ENCODE results near the gene HABP4.

HABP4 gene

DNA sequence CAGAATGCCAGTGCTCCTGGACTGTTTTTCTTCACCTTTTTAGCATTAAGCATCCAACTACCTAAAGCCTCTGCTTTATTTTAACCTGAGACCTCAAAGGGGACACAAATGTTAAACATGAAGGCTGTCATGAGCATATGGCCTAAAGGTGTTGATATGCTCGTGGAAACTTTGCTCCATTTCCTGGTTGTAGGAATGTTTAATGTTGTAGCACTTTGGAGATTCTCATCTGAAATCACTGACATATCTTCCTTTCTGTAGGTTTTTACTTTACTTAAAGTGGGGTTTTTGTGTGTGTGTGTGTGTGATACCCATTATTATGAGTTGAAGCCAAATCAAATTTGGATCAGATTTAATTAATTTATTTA is 37.0 kb downstream of the HABP4 start:
- Histone ChIP-seq H3K27me3 (ENCODE audit: control insufficient read depth, insufficient read depth, low read length, poor library complexity, severe bottlenecking) (no peaks in the 10 kb centered on the region), H3K36me3 (ENCODE audit: control insufficient read depth, insufficient read depth, low read length) (peaks cover 7% of the 10 kb centered on the region), H3K4me1 (ENCODE audit: control insufficient read depth, insufficient read depth, low read length) (no peaks in the 10 kb centered on the region), H3K9me3 (ENCODE audit: control insufficient read depth, low read length) (no peaks in the 10 kb centered on the region), H3K4me3 (ENCODE audit: insufficient read depth, low read depth, low read length) (no peak overlapping the region), H3K27ac (ENCODE audit: insufficient read depth, low read depth, low read length, poor library complexity, severe bottlenecking) (no peak overlapping the region)
- 74 to 94% methylated on average over 1 of the region's 1 CpG for WGBS, 2 experiments

DNA sequence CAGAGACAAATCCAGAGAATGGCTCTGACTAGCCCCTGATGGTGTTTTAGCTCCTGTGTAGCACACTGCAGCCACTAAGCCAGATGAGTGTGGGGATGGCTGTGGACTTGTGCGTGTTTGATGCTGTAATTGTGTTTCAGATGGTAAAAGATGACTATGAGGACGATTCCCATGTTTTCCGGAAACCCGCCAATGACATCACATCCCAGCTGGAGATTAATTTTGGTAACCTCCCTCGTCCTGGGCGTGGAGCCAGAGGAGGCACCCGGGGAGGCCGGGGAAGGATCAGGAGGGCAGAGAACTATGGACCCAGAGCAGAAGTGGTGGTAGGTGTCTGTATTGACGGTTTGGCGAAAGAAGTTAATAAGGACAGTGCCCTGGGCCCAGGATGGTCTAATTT is 38.0 kb downstream of the HABP4 start:
- Histone ChIP-seq H3K27ac (ENCODE audit: insufficient read depth, low read depth, low read length, poor library complexity, severe bottlenecking) (no peak overlapping the region), H3K4me3 (ENCODE audit: insufficient read depth, low read depth, low read length) (no peak overlapping the region), H3K9me3 (ENCODE audit: control insufficient read depth, low read length) (no peaks in the 10 kb centered on the region), H3K4me1 (ENCODE audit: control insufficient read depth, insufficient read depth, low read length) (no peaks in the 10 kb centered on the region), H3K27me3 (ENCODE audit: control insufficient read depth, insufficient read depth, low read length, poor library complexity, severe bottlenecking) (no peaks in the 10 kb centered on the region), H3K36me3 (ENCODE audit: control insufficient read depth, insufficient read depth, low read length) (peaks cover 7% of the 10 kb centered on the region)
- 95% methylated on average over 10 of the region's 10 CpGs for WGBS, 2 experiments

DNA sequence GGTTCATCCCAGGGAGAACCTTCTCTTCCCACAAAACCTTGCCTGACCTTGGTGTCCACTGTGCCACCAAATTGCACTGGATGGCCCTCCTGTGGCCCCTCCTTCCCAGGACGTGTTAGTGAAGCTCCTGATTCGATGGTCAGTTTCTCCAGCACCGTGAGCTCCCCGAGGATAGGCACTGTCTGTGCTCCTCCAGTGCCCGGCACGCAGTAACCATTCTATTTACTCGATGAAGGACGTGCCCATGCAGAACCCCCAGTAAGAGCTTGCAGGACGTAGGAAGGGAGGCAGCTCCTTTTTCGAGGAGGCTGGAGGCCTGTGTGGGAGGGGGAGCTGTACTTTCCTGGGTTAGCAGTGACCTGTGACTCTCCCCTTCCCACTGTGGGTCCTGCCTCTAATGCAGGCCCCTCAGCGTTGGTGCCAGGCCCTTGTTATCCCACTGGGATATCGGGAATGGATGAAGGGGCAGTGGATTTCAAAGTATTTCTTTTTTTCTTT is 39.6 kb downstream of the HABP4 start:
- no peaks in the 10 kb centered on the region for H3K27me3 ChIP-seq (ENCODE audit: control insufficient read depth, insufficient read depth, low read length, poor library complexity, severe bottlenecking)

DNA sequence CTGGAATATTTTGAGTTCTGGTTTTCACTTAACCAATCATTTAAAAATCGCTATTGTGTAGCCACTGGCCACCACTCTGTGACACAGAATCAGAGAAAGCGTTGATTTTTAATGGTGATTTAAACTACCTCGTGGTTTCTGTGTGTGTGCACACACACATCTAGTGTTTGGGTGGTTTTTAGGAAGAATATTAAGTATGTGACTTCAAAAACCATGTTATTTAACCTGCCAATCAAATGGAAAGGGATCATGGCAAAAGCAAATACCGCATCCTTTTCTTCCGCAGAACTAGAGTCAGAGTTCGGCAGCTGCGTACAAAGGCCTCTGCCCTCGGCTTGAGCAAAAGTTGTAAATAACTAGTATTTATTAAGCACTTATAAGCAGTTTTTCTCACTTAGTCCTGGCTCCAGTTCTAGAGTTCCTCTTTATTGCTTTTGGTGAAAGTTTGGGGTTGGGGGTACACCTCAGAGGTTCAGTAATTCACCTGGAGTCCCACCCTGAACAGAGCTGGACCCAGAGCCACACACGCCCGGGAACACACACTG is 40.6 kb downstream of the HABP4 start:
- WGBS, 2 experiments = 95 to 98% methylated on average over 9 to 10 of the region's 10 CpGs
- Histone ChIP-seq H3K9me3 (ENCODE audit: control insufficient read depth, low read length) (no peaks in the 10 kb centered on the region), H3K27me3 (ENCODE audit: control insufficient read depth, insufficient read depth, low read length, poor library complexity, severe bottlenecking) (no peaks in the 10 kb centered on the region), H3K27ac (ENCODE audit: insufficient read depth, low read depth, low read length, poor library complexity, severe bottlenecking) (no peak overlapping the region), H3K4me3 (ENCODE audit: insufficient read depth, low read depth, low read length) (no peak overlapping the region), H3K36me3 (ENCODE audit: control insufficient read depth, insufficient read depth, low read length) (peaks cover 7% of the 10 kb centered on the region), H3K4me1 (ENCODE audit: control insufficient read depth, insufficient read depth, low read length) (no peaks in the 10 kb centered on the region)

More for the DNA sequence above, 39.6 kb downstream of the HABP4 start:
- Histone ChIP-seq H3K4me1 (ENCODE audit: control insufficient read depth, insufficient read depth, low read length) (no peaks in the 10 kb centered on the region), H3K4me3 (ENCODE audit: insufficient read depth, low read depth, low read length) (no peak overlapping the region), H3K36me3 (ENCODE audit: control insufficient read depth, insufficient read depth, low read length) (peaks cover 7% of the 10 kb centered on the region), H3K9me3 (ENCODE audit: control insufficient read depth, low read length) (no peaks in the 10 kb centered on the region), H3K27ac (ENCODE audit: insufficient read depth, low read depth, low read length, poor library complexity, severe bottlenecking) (no peak overlapping the region)
- 90 to 94% methylated on average over 12 of the region's 12 CpGs for WGBS, 2 experiments

DNA sequence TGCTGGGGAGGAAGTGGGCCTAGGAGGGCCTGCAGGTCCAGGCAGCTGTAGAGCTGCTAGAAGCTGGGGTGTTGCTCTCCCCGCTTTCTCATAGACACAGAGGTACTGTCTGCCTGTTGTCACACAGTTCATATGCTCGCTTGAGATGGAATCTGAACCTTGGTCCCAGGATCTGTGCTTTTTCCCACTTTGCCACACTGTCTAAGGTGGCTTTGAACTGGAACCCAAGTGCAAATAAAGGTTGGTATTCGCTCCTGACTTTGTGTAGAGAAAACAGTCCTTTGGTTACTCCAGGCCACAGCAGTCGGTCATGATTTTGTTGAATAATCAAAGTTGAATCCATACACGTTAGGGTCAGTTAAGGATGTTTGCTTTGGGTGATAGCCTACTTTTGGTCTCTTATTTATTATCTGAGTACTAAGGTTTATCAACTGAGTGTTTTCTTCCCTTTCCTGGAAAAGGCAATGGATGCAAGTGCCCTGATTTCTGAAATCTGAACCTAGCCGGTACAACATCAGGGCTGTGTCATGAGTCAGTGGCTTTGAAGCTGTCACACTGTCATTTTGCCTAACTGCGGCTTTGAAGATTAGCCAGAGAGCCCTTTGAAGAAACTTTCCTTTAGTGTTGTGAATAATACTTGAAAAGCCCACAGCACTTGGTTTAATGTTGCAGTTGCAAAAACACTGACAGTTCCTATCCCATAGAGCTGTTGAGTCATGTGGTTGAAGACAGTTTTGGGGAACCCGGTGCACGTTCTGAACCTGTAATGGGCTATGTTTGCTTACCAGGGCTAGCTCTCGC is 41.3 kb downstream of the HABP4 start:
- 95 to 96% methylated on average over 10 of the region's 10 CpGs for WGBS, 2 experiments
- H3K27ac ChIP-seq (ENCODE audit: insufficient read depth, low read depth, low read length, poor library complexity, severe bottlenecking) = no peak overlapping the region

DNA sequence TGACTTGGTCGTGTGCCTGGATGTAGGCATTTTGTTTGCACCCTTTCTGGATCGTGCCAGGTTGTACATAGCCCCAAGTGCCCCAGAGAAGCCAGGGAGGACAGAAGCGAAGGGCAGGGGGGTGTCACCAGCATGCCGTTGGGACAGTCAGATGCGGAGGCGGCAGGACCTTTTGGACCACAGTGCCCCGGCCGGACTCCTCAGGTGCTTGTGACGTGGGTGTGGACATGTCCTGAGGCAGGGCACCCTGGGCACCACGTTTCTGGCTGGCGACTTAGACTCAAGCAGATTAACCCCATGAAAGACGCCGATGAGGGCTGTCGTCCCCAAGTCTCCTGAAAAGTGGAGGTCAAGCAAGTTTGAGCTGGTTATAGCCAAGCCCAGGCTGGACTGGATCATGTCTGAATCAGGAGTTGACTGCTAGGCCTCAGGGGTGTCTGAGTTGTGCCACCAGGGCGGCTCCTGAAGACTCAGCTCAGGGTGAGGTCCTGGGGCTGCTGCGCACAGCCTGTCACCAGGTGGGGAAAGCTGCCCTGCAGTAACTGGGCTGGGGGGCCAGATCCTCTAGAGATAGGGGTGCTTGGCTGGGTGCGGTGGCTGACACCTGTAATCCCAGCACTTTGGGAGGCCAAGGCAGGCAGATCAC is 42.0 kb downstream of the HABP4 start:
- WGBS, 2 experiments = 95% methylated on average over 17 of the region's 17 CpGs

More for the DNA sequence above, 41.3 kb downstream of the HABP4 start:
- Histone ChIP-seq H3K9me3 (ENCODE audit: control insufficient read depth, low read length) (no peaks in the 10 kb centered on the region), H3K4me3 (ENCODE audit: insufficient read depth, low read depth, low read length) (no peak overlapping the region), H3K27me3 (ENCODE audit: control insufficient read depth, insufficient read depth, low read length, poor library complexity, severe bottlenecking) (no peaks in the 10 kb centered on the region), H3K4me1 (ENCODE audit: control insufficient read depth, insufficient read depth, low read length) (no peaks in the 10 kb centered on the region), H3K36me3 (ENCODE audit: control insufficient read depth, insufficient read depth, low read length) (peaks cover 7% of the 10 kb centered on the region)

DNA sequence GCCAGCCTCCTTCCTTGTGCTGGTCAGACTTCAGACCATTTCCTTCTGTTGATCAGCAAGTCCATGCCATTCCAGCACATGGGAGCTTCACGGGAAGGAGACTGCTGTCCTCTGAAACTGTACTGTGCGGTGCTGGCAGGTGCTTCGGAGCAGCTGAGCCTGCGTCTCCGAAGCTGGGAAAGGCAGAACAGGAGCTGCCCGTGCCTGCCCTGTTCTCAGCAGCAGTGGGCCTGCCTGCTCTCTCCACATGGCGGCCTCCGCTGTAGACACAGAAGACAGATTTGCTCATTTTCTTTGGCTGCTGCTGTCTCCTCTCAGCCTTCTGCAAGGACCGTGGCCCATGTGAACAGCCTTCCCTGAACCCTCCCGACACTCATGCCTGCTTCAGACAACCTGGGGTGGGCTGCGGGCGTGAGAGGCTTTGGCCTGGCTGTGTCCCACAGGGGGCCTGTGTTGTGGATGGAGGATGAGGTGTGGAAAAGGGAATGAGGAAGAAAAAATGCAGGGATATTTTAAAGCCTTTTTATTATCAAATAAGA is 43.1 kb downstream of the HABP4 start:
- H3K9me3 ChIP-seq (ENCODE audit: control insufficient read depth, low read length) = no peaks in the 10 kb centered on the region
- H3K27me3 ChIP-seq (ENCODE audit: control insufficient read depth, insufficient read depth, low read length, poor library complexity, severe bottlenecking) = no peaks in the 10 kb centered on the region
- H3K4me1 ChIP-seq (ENCODE audit: control insufficient read depth, insufficient read depth, low read length) = no peaks in the 10 kb centered on the region
- H3K36me3 ChIP-seq (ENCODE audit: control insufficient read depth, insufficient read depth, low read length) = peaks cover 7% of the 10 kb centered on the region
- H3K27ac ChIP-seq (ENCODE audit: insufficient read depth, low read depth, low read length, poor library complexity, severe bottlenecking) = no peak overlapping the region
- 92 to 94% methylated on average over 12 of the region's 12 CpGs for WGBS, 2 experiments
- H3K4me3 ChIP-seq (ENCODE audit: insufficient read depth, low read depth, low read length) = no peak overlapping the region

More for the DNA sequence above, 42.0 kb downstream of the HABP4 start:
- Histone ChIP-seq H3K27ac (ENCODE audit: insufficient read depth, low read depth, low read length, poor library complexity, severe bottlenecking) (no peak overlapping the region), H3K27me3 (ENCODE audit: control insufficient read depth, insufficient read depth, low read length, poor library complexity, severe bottlenecking) (no peaks in the 10 kb centered on the region), H3K9me3 (ENCODE audit: control insufficient read depth, low read length) (no peaks in the 10 kb centered on the region), H3K4me3 (ENCODE audit: insufficient read depth, low read depth, low read length) (no peak overlapping the region), H3K36me3 (ENCODE audit: control insufficient read depth, insufficient read depth, low read length) (peaks cover 7% of the 10 kb centered on the region), H3K4me1 (ENCODE audit: control insufficient read depth, insufficient read depth, low read length) (no peaks in the 10 kb centered on the region)

DNA sequence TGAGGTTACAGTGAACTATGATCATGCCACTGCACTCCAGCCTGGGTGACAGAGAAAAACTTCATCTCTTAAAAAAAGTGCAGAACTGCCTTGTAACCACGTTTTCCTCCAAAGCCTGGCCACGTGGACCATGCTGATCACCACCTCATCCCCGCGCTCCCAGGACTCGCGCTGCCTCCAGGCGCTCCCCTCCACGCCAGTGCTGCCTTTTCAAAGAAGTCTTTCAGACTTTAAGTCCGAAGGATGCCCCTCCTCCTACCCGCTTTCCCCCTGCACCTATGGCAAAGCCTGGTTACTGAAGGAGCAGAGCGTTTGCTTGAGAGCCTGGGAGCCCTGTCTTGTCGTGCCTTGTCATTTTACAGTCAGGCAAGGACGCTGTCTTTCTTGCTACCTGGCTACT is 43.8 kb downstream of the HABP4 start:
- Histone ChIP-seq H3K4me1 (ENCODE audit: control insufficient read depth, insufficient read depth, low read length) (peaks cover 3% of the 10 kb centered on the region), H3K4me3 (ENCODE audit: insufficient read depth, low read depth, low read length) (no peak overlapping the region), H3K27ac (ENCODE audit: insufficient read depth, low read depth, low read length, poor library complexity, severe bottlenecking) (no peak overlapping the region), H3K9me3 (ENCODE audit: control insufficient read depth, low read length) (no peaks in the 10 kb centered on the region), H3K36me3 (ENCODE audit: control insufficient read depth, insufficient read depth, low read length) (peaks cover 4% of the 10 kb centered on the region), H3K27me3 (ENCODE audit: control insufficient read depth, insufficient read depth, low read length, poor library complexity, severe bottlenecking) (no peaks in the 10 kb centered on the region)
- 81 to 83% methylated on average over 13 of the region's 13 CpGs for WGBS, 2 experiments

DNA sequence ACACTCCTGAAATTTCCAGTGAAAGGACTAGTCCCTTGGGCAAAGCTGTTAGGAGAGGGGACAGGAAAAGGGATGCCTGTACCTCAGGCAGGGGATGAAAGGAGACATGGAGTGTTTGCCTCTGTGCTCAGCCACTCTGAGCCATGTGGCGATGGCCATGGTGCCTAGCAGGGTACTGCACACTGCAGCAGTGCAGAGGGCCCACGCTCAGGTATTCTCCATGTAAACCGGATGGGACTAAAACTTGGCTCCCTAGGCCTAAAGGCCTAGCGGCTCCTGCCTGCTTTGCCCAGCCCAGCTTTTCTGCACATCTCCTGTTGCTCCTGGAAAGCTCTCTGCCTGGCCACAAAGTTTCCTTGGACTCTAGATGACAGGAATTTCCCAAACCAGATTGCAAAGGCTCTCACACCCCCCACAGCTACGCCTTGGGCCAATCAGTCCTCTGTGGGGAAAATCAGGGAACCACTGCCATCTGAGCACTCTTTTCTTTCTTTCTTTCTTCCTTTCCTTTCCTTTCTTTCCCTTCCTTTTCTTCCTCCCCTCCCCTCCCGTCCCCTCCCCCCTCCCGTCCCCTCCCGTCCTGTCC is 44.3 kb downstream of the HABP4 start:
- H3K4me1 ChIP-seq (ENCODE audit: control insufficient read depth, insufficient read depth, low read length) = peaks cover 8% of the 10 kb centered on the region
- H3K36me3 ChIP-seq (ENCODE audit: control insufficient read depth, insufficient read depth, low read length) = peaks cover 3% of the 10 kb centered on the region
- 84 to 91% methylated on average over 5 to 6 of the region's 8 CpGs for WGBS, 2 experiments
- no peaks in the 10 kb centered on the region for H3K27me3 ChIP-seq (ENCODE audit: control insufficient read depth, insufficient read depth, low read length, poor library complexity, severe bottlenecking)
- no peak overlapping the region for H3K27ac ChIP-seq (ENCODE audit: insufficient read depth, low read depth, low read length, poor library complexity, severe bottlenecking)
- H3K9me3 ChIP-seq (ENCODE audit: control insufficient read depth, low read length) = no peaks in the 10 kb centered on the region
- no peak overlapping the region for H3K4me3 ChIP-seq (ENCODE audit: insufficient read depth, low read depth, low read length)

DNA sequence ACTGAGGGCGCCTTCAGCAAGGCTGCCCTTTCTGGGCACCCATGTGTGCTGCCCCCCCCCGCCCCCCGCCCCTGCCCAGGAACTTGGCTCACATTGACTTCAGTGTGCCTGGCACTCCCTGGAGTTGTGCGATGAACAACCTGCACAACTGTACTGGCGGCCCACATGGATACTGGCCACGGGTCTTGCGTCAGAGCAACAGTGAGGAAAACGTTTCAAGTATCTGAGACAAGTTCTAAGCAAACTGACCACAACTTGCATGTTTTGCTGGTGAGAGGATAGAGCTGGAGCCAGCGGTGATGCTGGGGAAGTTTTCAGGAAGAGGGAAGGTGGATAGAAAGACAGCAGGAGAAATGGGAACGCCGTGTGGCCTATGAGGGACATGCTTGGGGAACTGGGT is 45.4 kb downstream of the HABP4 start:
- peaks cover 10% of the 10 kb centered on the region for H3K4me1 ChIP-seq (ENCODE audit: control insufficient read depth, insufficient read depth, low read length)
- WGBS, 2 experiments = 95 to 97% methylated on average over 11 of the region's 11 CpGs
- no peak overlapping the region for H3K27ac ChIP-seq (ENCODE audit: insufficient read depth, low read depth, low read length, poor library complexity, severe bottlenecking)
- H3K36me3 ChIP-seq (ENCODE audit: control insufficient read depth, insufficient read depth, low read length) = peaks cover 3% of the 10 kb centered on the region
- no peaks in the 10 kb centered on the region for H3K9me3 ChIP-seq (ENCODE audit: control insufficient read depth, low read length)
- H3K4me3 ChIP-seq (ENCODE audit: insufficient read depth, low read depth, low read length) = no peak overlapping the region
- no peaks in the 10 kb centered on the region for H3K27me3 ChIP-seq (ENCODE audit: control insufficient read depth, insufficient read depth, low read length, poor library complexity, severe bottlenecking)

All from ectodermal cell (in vitro differentiated cells).